ENCODE data around the gene TBX10.
"Not testable (repeated sequence)": the region's sequence is repeated elsewhere in the genome, so short reads cannot be mapped to it uniquely, and the experiment has no call there.

TBX10 gene

DNA sequence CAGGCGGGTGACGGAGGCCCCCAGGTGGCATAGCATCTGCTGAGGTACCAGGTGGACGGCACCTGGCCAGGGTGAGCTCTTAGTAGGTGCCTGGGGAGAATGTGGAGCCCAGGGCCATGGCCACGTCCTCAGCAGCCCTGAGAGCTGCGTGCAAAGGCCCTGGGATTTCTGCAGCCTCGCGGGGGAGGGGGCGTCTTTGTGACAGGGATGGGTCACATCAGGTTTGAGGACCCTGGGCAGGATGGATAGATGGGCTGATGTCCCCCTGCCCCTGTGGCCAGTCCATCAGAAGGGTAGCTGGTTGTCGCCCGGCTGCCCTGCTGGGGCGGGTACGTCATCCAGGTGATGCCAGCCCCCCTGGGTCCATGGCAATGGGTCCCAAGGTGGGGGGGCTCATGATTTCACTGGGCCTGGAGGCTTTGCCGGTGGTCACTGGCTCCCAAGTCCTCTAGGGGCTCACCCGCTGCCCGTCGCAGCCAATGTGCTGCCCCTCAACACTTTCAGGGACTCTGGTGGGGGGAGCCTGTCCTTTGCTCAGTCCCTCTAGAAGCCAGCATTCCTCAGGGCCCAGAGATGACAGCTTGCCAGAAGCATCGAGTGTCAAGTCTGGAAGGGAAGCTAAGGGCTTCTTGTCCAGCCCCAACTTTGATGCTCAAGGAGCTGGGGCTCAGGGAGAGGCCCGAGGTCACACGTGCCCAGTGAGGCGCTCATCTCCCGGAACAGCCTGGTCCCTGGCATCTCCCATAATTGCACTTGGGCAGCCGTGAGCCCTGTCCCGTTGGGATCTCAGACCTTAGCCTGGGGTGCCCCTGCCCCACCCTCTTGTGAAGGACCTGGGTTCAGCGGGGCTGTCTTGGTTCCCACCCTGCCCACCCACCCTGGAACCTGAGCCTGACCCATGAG is 777 bp downstream of the TBX10 start:
- Mint-ChIP-seq H3K4me1 (no peaks in the 10 kb centered on the region), H3K27ac (no peak overlapping the region), H3K27me3 (ENCODE audit: low read depth) (peaks cover 11% of the 10 kb centered on the region), H3K4me3 (no peak overlapping the region), H3K36me3 (ENCODE audit: low read depth) (no peaks in the 10 kb centered on the region), H3K9me3 (no peaks in the 10 kb centered on the region)
- TF ChIP-seq, protein P1, sequence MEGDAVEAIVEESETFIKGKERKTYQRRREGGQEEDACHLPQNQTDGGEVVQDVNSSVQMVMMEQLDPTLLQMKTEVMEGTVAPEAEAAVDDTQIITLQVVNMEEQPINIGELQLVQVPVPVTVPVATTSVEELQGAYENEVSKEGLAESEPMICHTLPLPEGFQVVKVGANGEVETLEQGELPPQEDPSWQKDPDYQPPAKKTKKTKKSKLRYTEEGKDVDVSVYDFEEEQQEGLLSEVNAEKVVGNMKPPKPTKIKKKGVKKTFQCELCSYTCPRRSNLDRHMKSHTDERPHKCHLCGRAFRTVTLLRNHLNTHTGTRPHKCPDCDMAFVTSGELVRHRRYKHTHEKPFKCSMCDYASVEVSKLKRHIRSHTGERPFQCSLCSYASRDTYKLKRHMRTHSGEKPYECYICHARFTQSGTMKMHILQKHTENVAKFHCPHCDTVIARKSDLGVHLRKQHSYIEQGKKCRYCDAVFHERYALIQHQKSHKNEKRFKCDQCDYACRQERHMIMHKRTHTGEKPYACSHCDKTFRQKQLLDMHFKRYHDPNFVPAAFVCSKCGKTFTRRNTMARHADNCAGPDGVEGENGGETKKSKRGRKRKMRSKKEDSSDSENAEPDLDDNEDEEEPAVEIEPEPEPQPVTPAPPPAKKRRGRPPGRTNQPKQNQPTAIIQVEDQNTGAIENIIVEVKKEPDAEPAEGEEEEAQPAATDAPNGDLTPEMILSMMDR (IDR thresholded peaks at IDR 0.05; ENCODE audit: unreplicated experiment in 3 of 3): no peak

DNA sequence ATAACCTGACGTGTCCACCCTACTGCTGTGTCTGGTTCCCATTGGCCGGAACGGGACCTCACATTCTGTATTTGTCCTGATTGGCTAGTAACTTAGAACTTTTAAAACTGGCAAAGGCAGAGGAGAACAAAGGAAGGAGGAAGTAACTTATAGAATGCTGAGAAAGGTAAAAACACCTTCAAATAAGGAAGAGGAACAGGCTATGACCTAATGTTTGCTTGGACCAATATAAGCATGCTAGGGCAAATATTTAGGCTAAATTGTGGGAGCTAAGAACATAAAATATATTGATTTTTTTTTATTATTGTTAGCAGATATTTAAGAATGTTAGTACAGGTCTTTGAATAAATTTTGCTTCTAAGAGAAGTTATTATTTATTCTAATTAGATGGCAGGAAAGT is 2.1 kb downstream of the TBX10 start:
- not testable (repeated sequence) for H3K9me3 Mint-ChIP-seq; H3K27me3 Mint-ChIP-seq (ENCODE audit: low read depth); H3K4me3 Mint-ChIP-seq; H3K27ac Mint-ChIP-seq; H3K36me3 Mint-ChIP-seq (ENCODE audit: low read depth); H3K4me1 Mint-ChIP-seq

DNA sequence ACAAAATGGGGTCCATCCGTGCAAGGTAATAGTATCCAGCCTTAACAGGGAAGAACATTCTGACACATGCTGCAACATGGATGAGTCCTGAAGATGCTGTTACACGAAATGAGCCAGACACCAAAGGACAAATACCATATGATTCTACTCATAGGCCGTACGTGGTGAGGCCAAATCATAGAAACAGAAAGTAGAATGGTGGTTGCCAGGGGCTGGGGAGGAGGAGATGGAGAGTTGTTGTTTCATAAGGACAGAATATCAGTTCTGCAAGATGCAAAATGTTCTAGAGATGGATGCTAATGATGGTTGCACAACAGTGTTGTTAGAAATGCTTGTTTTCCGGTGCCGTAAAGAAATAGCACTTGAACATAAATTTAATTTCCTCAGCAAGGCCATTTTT is 2.6 kb downstream of the TBX10 start:
- H3K36me3 Mint-ChIP-seq (ENCODE audit: low read depth): no peaks in the 10 kb centered on the region
- peaks cover 5% of the 10 kb centered on the region for H3K27me3 Mint-ChIP-seq (ENCODE audit: low read depth)
- H3K9me3 Mint-ChIP-seq: no peaks in the 10 kb centered on the region
- no peaks in the 10 kb centered on the region for H3K4me1 Mint-ChIP-seq
- TF ChIP-seq, protein P1 (IDR thresholded peaks at IDR 0.05; ENCODE audit: unreplicated experiment in 3 of 3): no peak
- H3K27ac Mint-ChIP-seq: no peak overlapping the region
- H3K4me3 Mint-ChIP-seq: no peak overlapping the region

DNA sequence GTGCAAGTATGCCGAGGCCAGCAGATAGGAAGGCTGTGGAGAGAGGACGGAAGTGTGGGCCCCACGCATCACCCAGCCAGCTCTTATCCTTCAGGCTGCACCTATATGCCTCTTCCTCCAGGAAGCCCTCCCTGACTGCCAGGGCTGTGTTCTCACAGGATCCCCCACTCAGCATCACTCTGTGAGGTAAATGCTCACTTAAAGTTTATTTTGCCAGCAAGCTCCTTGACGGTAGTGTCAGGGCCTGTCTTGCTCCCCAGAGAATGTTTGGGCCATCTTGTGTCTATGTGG is 4.4 kb downstream of the TBX10 start:
- no peak overlapping the region for H3K27ac Mint-ChIP-seq
- H3K9me3 Mint-ChIP-seq: no peaks in the 10 kb centered on the region
- H3K27me3 Mint-ChIP-seq (ENCODE audit: low read depth): peaks cover 5% of the 10 kb centered on the region
- H3K4me3 Mint-ChIP-seq: no peak overlapping the region
- H3K36me3 Mint-ChIP-seq (ENCODE audit: low read depth): no peaks in the 10 kb centered on the region
- TF ChIP-seq, protein P1 (IDR thresholded peaks at IDR 0.05; ENCODE audit: unreplicated experiment in 3 of 3): no peak
- H3K4me1 Mint-ChIP-seq: peaks cover 4% of the 10 kb centered on the region

DNA sequence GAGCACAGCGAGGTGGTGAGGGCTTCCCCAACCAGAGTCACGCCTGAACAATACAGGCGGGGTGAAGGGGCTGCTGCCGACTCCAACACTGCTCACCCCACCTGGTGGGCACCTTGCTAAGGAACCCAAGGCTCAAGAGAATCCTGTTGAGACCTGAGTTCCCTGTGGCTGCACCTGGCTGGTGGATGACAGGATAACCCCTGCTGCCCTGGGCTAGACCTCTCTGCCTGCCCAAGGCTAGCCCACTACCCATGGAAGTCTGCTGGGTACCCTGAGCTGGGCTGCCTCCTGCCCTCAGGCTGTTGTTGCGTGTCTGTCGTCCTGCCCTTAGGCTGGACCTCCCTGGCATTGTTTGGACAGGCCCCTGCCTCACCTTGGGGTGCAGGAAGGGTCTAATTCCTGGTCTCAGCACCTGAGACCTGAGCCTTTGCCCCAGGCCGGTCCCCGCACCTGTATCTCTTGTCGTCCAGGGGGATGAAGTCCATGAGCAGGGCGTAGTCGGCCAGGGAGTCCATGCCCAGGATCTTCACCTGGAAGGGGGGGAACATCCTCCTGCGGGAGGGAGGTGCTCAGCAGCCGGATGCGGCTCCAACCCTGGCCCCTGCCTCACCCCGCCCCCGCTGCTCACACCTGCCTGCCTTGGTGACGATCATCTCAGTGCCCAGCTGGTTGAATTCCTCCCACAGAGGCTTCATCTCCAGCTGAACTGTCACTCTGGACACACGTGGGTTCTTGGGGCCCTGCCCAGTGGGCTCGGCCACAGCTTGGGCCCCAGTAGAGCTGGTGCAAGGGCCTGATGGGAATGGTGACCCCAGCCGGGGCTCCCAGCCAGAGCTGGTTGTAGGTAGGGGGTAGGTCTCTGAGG is 5.0 kb downstream of the TBX10 start:
- peaks cover 5% of the 10 kb centered on the region for H3K27me3 Mint-ChIP-seq (ENCODE audit: low read depth)
- no peaks in the 10 kb centered on the region for H3K36me3 Mint-ChIP-seq (ENCODE audit: low read depth)
- no peak overlapping the region for H3K4me3 Mint-ChIP-seq
- TF ChIP-seq, protein P1 (IDR thresholded peaks at IDR 0.05; ENCODE audit: unreplicated experiment in 3 of 3): no peak
- H3K27ac Mint-ChIP-seq: no peak overlapping the region
- H3K9me3 Mint-ChIP-seq: no peaks in the 10 kb centered on the region
- H3K4me1 Mint-ChIP-seq: peaks cover 4% of the 10 kb centered on the region

DNA sequence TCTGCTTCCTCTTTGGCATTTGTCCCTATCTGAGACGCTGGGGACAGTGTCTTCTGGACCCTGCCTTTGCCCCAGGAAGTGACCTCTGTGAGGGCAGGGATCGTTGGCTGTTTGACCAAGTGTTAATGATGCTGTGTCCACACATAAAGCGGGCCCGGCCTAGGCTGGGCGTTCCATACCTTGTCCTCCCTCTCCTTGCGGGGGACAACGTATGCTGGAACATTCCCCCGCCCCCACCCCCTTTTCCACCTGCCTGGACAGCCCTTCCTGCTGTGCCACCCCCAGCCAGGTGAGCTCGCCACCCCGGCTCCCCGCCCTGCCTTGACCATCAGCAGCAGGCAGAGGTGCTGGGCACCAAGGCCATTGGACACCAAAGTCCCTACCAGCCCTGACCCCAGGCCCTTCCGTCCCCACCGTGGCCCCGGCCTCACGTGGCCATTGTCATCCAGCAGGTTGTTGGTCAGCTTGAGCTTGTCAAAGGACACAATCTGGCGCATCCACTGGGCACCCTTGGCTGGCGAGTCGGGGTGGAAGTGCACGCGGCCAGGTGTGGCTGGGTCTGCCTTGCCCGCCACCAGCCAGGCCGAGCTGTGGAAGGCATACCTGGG is 5.7 kb downstream of the TBX10 start:
- TF ChIP-seq, protein P1 (IDR thresholded peaks at IDR 0.05; ENCODE audit: unreplicated experiment in 3 of 3): no peak
- H3K27me3 Mint-ChIP-seq (ENCODE audit: low read depth): peaks cover 5% of the 10 kb centered on the region
- H3K36me3 Mint-ChIP-seq (ENCODE audit: low read depth): no peaks in the 10 kb centered on the region

More for the DNA sequence above, 5.7 kb downstream of the TBX10 start:
- peak overlapping the region in 1 of 3 experiments; percentile 35 for H3K4me3 Mint-ChIP-seq
- H3K27ac Mint-ChIP-seq: no peak overlapping the region
- H3K4me1 Mint-ChIP-seq: peaks cover 4% of the 10 kb centered on the region
- no peaks in the 10 kb centered on the region for H3K9me3 Mint-ChIP-seq
